Measurements from ENCODE around the gene AKR7A2.

The AKR7A2 gene

DNA sequence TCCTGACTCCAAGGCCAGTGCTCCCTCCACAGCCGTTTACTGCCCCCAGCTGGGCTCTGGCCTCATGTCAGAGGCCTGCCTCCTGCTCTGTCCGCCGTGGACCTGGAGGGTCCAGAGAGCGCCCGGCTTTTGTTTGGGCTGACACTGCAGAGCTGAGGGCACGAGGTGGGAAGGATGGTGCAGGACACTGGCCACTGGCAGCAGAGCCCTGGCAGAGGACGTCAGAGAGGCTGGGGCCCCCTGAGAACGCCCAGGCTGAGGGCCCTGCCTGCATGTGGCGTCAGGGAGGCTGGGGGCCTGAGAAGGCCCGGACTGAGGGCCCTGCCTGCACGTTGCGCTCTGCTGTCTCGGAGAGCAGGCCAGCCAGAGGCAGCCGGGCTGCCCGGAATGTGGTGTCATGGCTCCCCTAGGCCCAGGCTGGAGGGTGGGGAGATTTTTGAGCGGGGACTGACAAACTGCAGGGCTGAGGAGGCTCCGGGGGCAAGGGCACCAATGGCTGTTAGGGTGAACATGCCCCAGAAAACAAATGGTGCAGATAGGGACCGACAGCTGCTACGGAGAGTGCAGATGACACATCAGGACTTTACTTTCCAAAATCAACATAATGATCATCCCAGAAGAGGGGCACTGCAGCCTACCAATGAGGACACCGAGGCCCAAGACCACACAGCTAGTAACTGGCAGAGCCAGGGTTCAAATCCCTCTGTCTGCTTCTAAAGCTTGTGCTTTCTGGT, 31.8 kb upstream of the AKR7A2 start:
- DNase-seq (ENCODE audit: low spot score) = no peak

DNA sequence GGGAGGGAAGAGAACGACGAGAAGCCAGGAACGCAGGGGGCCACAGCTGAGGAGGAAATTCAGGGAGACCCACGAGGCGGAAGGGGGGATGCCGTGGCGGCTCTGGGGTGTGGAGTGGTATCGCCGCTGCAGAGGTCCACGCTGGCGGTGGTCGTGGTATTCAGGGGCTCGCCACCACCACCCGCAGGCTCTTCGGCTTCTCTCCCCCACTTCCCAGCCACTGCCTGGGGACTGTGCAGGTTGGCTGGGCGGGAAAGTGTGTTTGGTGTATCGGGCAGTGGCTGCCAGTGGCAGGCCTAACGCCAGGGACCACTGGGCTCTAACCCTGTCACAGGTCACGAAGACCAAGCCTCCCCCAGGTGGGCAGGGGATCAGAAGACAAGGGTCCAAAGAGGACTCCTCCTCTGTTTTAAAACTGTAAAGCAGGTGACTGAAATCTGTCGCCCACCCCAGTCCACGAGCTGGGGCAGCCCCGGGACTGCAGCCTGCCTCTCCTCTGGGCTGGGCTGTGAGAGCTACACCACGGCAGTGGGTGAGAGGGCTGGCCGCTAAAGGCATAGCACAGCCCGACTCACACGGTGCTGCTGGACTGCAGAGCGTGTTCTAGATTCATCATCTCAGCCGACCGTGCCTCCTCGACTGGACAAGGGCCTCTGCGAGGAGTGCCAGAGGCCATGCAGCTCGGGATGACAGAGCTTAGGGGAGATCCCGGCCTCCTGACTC, 31.1 kb upstream of the AKR7A2 start:
- DNase-seq (ENCODE audit: low spot score) = no peak

DNA sequence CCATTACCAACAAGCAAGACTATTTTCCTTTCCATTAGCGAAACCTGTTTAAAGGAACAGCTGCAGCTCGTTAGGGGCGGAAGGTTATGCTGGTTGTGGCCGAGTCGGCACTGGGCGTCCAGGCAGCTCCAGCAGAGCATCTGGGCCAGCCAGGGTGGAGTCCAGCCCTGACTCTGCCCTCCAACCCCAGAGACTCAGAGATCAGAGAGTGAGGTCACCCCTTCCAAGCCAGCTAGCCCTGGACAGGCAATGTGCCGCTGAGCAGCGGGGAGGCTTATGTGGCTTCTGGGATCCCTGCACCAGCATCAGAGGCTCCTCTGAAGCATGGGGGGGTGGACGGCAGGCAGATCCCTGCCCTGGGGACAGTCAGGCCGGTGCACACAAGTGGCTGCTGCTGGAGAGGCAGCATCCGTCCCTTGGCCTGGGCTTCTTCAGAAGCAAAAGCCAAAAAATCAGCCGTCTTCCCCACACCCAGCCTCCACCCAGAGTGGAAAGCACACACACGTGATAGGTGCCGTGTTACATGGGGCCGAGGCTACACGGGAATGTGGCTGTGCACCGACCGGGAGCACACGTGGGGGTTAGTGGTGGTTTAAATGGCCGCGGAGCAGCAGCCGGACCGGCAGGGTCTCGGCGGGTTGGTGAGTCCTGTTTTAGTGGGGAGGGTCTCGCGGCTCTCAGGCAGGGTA, 30.3 kb upstream of the AKR7A2 start:
- no peak for DNase-seq (ENCODE audit: low spot score)

DNA sequence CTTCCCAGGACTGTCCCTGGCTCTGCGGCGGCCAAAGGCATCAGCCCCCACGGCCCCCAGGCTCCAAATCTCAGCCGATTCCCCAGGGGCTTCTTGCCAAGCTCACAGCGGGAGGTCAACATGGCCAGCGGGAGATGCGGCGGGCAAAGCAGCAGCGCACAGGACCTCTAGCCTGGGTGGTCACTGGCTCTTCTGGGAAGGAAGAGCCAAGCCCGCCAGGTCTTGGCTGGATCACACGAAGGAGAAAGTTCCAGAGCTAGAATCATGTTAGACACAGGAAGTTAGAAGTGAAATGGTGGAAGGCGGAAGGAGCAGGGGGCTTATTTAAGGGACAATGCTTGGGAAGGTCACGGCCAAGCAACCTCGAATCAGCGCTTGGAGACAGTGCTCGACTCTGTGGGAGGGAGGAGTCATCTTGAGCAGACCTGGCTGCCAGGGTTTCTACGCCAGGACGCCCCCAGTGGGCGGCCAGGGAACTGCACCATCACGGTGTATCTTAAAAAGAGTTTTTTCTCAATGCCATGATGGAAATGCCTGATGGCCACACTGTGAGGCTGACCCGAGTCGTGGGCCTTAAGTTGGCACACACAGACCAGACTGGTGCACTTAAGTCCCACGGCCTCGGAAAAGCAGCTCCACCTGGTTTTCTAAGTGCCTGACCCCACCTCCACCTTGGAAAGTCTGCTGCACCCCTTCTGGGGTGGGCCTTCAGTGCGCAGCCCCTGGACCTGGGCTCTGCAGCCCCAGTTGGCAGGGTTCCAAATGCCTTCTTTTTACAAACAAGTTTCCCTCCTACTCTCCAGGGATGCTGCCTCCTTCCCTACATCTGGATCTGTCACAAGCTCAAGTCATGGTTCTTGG, 29.5 kb upstream of the AKR7A2 start:
- DNase-seq (ENCODE audit: low spot score) = peak; percentile 78

DNA sequence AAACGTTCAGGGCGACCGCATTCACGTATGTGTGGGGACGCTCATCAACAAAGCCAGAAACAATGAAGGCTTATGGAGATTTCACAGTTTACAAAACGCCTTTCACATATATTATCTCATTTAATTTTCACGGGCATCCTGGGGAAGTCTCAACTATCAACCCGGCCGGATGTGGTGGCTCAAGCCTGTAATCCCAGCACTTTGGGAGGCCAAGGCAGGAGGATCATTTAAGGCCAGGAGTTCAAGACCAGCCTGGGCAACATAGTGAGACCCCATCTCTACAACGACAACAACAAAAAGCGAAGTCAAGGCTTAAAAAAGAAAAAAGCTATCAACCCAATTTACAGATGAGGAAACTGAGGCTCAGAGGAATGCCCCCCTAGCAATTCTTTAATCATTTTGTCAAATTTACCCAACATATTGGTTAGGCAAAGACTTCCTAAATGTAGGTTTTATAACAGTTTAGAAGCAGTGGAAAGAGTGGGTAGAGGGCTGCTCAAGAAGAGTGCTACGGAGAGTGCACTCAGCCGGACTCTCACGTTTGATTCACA, 28.5 kb upstream of the AKR7A2 start:
- DNase-seq (ENCODE audit: low spot score) = no peak

DNA sequence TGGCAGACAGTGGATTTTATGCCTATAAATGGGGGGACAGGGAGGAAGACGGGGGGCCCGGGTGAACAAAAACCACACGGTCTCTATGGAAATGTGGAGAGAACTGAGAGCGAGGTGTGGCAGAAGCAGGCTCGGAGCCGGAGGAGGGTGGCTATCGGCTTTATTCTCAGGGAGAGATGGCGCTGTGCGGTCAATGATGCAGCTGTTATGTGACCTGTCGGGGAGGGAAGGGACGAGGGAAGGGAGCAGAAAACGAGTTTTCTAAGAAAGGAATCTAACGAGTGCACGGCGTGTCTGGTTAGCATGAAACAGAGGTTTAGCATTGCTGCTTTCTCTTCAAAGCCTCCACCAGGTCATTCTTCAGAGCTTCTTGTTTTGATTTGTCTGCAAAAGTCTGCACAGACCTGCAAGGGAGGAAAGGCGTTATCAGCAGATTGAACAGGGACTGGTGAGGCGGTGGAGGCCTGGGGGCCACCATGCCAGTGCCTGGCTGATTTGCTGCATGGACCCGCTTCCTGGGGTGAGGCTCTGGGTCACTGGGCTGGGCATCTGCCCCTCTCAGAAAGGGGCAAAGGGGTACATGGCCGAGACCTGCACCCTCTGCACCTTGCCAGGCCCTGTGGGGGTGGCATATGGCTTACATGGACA, 27.4 kb upstream of the AKR7A2 start:
- DNase-seq (ENCODE audit: low spot score) = no peak

DNA sequence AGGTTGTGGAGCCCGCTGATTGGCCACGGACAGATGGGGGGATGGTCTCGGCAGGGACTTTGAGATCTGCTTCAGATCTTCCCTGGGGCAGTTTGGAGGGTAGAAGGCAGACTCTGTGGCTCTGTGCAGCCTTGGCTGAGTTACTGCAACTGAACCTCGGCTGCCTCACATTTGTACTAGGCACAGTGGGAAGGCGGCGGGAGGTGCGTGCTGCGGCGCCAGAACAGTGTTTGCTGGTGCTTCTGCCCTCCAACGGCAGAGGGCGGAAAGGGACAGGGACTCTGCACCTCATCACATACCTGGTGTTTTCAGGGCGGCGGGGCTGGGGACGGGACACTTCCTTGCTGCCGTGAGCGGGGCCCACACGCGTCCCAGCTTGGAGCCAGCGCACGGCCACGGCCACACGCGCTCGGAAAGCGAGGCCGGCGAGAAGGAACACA, 26.4 kb upstream of the AKR7A2 start:
- no peak for DNase-seq (ENCODE audit: low spot score)

DNA sequence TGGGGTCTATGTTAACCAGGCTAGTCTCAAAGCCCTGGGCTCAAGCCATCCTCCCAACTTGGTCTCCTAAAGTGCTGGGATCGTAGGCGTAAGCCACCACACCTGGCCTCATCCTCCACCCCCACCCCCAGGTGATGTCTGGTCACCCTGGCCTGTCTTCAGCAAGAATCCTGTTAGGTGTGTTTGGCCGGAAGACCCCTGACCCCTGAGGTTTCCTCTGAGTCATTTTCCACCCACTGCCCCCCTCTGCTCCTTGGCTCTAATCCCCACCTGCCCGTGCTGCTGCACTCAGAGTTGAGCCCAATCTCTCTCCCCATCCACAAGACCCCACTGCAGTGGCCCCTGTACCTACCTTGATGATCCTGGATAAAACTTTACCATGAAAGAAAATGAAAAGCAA, 25.3 kb upstream of the AKR7A2 start:
- DNase-seq (ENCODE audit: low spot score) = no peak

DNA sequence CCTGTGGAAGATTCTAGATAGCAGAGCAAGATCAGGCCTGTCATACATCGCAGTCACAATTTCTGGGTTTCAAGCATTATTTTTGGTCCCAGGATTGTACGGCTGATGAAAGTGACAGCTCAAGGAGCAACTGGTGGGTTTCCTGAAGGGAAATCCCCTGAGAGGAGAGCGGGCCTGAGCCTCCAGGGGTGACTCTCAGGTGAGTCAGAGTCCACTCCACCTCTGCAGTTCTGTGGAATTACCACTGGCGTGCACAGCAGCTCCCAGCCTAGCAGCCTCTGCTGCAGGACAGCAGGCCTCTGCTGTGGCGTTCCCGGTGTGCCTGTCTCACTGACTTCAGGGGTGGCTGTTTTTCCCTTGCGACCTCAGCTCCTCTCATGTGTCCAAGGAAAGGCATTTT, 24.6 kb upstream of the AKR7A2 start:
- DNase-seq (ENCODE audit: low spot score) = no peak

DNA sequence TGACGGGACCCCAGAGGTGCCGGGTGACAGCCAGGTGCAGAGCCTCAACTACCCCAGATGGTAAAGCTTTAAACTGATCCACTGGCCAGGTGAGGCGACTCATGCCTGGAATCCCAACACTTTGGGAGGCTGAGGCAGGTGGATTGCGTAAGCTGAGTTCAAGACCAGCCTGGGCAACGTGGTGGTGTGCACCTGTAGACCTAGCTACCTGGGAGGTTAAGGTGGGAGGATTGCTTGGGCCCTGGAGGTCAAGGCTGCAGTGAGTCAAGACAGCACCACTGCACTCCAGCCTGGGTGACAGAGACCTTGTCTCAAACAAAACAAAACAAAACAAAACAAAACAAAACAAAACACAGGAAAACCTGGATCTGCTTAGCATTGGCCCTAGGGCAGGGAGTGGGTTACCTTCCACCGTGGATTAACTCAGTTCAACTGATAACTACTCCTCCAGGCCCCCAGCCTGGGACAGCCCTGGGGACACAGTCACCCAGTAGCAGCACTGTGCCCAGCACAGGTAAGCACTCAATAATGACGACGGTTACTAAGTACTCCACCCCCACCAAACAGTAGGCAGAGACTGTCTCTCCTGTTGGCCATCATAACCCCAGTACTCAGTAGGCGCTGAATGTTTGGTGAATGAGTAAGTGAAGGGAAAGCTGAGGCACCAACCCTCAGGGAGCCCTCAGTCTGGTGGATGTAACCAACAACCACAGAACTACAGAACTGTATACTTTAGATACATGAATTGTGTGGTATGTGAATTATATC, 21.8 kb upstream of the AKR7A2 start:
- no peak for DNase-seq (ENCODE audit: low spot score)

DNA sequence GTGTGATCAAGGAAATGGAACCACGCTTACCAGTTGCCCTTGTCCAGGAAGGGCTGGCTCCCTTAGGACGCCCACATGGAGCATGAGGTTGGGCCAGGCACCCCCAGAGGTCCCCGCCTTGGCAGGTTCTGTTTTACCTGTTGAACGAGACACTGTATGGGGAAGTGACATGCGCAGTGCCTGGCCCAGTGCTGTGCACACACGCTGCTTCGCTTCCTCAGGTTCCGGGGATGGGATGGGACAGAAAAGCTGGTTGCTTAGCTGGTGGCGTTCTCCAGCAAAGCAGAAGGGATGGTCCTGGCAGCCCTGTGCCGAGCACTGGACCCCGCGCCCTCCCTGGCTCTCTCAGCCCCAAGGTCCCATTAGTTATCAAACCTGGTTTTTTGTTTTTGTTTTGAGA, 20.9 kb upstream of the AKR7A2 start:
- no peak for DNase-seq (ENCODE audit: low spot score)

DNA sequence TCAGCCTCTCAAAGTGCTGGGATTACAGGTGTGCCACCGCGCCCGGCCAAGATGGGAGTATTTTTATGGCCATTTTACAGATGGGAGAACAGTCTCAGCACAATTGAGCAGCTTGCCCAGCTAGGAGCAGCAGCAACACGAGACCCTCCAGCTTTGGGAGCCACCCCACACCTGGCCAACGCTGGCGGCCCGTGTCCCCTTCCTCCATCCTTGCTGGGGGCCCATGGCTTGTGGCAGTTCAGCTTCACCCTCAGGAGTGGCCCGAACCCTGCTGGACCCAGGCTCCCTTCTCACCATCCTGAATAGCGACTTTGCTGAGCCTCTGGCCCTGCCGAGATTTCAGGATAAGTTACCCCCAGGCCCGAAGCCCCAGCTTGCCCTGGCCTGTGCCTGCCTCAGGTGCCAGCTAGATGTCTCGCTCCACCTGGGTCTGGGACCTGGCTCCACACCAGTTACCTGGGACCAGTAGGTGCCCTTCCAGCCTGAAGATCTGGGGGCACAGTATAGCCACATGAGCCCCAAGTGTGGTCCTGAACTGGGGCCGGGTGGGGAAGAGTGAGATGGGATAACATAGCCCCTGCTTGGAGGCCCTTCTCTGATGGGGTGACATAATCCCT, 19.4 kb upstream of the AKR7A2 start:
- no peak for DNase-seq (ENCODE audit: low spot score)

DNA sequence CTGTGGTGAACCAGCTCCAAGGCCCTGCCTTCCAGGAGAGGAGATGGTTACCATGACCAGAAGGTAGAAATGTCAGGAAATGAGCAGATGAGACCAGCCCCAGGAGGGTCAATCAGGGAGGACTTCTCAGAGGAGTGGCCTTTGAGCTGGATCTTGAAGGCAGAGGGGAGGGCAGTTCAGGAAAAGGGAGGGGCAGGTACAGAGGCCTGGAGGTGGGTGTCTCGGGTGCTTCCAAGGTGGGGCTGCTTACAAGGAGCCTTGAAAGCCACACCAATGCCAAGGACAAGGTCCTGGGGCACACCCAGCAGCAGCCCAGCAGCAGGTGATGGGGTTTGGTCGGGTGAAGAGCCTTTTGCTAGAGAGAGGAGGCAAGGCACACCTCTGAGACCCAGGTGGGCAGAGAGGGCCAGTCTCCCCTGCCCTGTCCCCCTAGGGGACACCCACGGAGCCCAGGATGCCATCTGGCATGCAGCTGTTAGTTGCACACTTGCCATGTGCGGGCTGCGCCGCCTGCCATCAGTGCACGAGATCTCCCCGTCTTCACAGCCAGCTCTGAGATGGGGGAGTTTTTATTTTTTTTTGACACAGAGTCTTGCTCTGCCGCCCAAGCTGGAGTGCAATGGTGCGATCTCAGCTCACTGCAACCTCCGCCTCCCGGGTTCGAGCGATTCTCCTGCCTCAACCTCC, 18.6 kb upstream of the AKR7A2 start:
- DNase-seq (ENCODE audit: low spot score) = no peak

DNA sequence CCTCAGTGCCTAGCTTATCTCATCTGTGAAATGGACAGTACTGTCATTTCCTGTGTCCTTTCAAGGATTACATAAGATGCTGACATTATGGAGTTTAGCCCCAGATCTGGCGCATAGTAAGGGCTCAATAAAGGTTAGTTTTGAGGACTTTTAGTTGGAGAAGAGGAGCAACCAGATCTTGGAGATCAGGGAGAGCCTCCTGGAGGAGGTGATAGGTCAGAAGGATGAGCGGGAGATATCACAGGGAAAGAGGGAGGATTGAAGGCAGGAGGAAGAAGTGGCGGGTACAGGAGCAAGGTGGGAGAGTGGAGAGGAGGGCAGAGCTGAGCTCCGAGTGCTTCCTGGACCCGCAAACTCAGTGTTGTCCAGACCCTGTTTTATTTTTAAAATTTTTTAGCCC, 17.7 kb upstream of the AKR7A2 start:
- no peak for DNase-seq (ENCODE audit: low spot score)

DNA sequence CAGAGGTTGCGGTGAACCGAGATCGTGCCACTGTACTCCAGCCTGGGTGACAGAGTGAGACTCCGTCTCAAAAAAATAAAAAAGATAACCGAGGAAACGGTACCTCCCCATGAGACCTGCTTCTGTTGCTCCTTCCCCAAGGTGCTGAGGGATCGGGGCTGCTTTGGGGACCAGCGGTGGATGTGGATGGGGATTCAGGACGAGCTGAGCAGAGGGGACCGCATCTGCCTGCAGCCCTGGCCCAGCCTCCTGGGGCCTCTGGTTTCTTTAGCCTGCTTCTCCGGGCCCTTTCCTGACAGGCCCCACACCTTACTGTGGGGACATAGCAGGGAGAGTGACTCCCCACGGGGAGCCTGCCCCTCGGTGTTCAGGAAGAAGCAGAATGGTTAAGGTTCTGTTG, 17.2 kb upstream of the AKR7A2 start:
- no peak for DNase-seq (ENCODE audit: low spot score)

DNA sequence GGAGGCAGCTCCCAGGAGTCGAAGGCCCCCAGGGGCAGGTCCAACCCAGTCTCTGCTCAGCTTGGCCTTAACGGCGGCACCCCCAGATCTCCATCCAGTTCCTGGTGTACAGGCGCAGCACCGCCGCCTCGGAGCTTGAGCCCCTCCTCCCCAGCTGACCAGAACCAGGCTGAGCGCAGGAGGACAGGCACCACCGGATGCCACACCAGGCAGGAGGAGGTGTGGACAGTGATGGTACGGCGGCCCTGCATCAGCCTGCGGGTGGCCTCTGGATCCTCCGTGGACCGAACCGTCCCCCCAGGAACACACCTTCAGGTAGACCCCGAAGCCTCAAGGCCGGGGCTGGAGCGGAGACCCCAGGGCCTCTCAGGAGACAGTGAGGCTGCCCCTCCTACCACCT, 16.5 kb upstream of the AKR7A2 start:
- DNase-seq (ENCODE audit: low spot score) = no peak

DNA sequence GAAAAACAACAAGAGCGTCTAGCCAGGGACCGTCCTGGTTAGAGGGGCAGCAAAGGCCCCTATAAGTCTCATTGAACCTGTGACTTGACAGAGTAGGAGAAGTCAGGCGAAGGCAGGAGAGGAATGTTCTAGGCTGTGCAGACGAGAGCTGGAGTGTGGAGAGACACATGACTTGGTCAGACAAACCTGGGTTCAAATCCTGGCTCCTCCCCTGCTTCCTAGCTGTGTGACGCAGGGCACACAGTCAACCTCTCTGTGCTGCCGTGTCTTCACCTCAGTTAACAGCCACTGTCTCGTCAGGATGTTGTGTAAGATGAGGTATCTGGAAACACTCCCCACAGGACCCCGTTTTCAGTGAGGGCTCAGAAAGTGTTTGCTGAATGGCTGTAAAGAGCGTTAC, 15.8 kb upstream of the AKR7A2 start:
- DNase-seq (ENCODE audit: low spot score) = no peak

DNA sequence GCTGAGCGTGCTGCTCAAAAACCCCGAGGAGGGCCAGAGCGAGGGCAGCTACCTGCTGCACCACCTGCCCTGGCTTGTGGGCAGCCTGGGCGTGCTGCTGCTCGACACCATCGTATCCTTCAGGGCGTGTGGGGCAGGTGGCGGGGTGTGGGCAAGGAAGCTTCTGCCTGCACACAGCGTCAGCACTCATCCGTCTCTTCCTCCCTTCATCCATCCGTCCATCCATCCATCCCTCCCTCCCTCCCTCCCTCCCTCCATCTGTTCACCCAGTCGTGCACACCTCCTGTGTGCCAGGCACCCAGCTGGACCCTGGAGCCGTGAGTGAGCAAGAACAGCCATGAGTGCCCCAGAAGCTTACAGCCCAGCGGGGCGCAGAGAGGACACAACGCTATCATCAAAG, 15.4 kb upstream of the AKR7A2 start:
- DNase-seq (ENCODE audit: low spot score) = no peak

DNA sequence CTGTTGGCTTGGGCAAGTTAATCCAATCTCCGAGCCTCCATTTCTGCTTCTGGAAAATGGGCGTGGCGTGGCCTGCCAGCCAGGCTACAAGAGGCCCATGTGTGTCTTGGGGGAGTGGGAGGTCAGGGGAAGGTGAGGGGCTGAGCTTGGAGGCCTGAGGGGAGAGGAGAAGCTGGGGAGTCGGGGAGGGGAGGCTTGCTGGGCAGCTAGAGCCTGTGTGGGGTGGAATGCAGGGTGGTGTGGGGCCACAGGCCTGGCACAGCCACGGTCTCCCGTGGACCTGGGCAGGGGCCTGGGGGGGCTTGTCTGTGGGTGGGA, 14.8 kb upstream of the AKR7A2 start:
- no peak for DNase-seq (ENCODE audit: low spot score)
